ENCODE results near the gene PLK5.

Gene PLK5

GRCh38 chr19:1556390-1557070, 32.7 kb downstream of the PLK5 start:
- DNase-seq = no peak

GRCh38 chr19:1558552-1558951, 34.7 kb downstream of the PLK5 start:
- no peak for DNase-seq

- DNase-seq = no peak
Observed at GRCh38 chr19:1560286-1560882, 36.5 kb downstream of the PLK5 start.

GRCh38 chr19:1561236-1561842, 37.5 kb downstream of the PLK5 start:
- no peak for DNase-seq

- DNase-seq = no peak
Observed at GRCh38 chr19:1563251-1563650, 39.4 kb downstream of the PLK5 start.

- peak in 2 of 6 experiments; percentile 25 to 28 for DNase-seq
Observed at GRCh38 chr19:1566392-1567115, 42.7 kb downstream of the PLK5 start.

- DNase-seq = peak in 2 of 6 experiments; percentile 8 to 28
Observed at GRCh38 chr19:1567116-1567847, 43.4 kb downstream of the PLK5 start.

- DNase-seq = no peak
Observed at GRCh38 chr19:1567848-1568227, 44.0 kb downstream of the PLK5 start.

GRCh38 chr19:1568320-1569019, 44.6 kb downstream of the PLK5 start, which contains the start of gene MEX3D:
TSS of gene MEX3D (minus strand) at chr19:1568325. CDS start at chr19:1568058, 267 bp downstream.
- peak; percentile 52 to 85 (median 78) for DNase-seq

GRCh38 chr19:1569997-1570396, 46.1 kb downstream of the PLK5 start:
- DNase-seq = no peak

GRCh38 chr19:1570836-1571235, 47.0 kb downstream of the PLK5 start:
- no peak for DNase-seq

GRCh38 chr19:1571358-1571757, 47.5 kb downstream of the PLK5 start:
- no peak for DNase-seq

GRCh38 chr19:1572795-1573194, 48.9 kb downstream of the PLK5 start:
- DNase-seq = no peak

GRCh38 chr19:1574354-1575136, 50.7 kb downstream of the PLK5 start:
- no peak for DNase-seq

GRCh38 chr19:1575323-1576241, 51.7 kb downstream of the PLK5 start:
- no peak for DNase-seq

- DNase-seq = no peak
Observed at GRCh38 chr19:1576242-1577089, 52.6 kb downstream of the PLK5 start.

- DNase-seq = no peak
Observed at GRCh38 chr19:1577090-1577928, 53.4 kb downstream of the PLK5 start.

- no peak for DNase-seq
Observed at GRCh38 chr19:1577929-1578618, 54.2 kb downstream of the PLK5 start.
